Measurements from ENCODE around the gene P2RX3. TPM values are rescaled to one million over a fixed set of nuclear protein-coding genes. Genes with fewer than 3 reads are reported as not detected.

The P2RX3 gene
- total RNA-seq, 4 donors from 2014 or later = 0.34 TPM; not detected in 3

- no peak for TF ChIP-seq CTCF (IDR thresholded peaks at IDR 0.05; ENCODE audit: low read depth)
These were observed 69.9 kb downstream of the P2RX3 start for GRCh38 chr11:57407941-57408475.

- TF ChIP-seq CTCF (IDR thresholded peaks at IDR 0.05; ENCODE audit: low read depth) = no peak
These were observed 70.6 kb downstream of the P2RX3 start for GRCh38 chr11:57408771-57409170.

GRCh38 chr11:57409321-57410100, 71.4 kb downstream of the P2RX3 start:
- TF ChIP-seq CTCF (IDR thresholded peaks at IDR 0.05; ENCODE audit: low read depth) = no peak

- TF ChIP-seq CTCF (IDR thresholded peaks at IDR 0.05; ENCODE audit: low read depth) = no peak
These were observed 72.1 kb downstream of the P2RX3 start for GRCh38 chr11:57410287-57410686.

GRCh38 chr11:57413681-57414080, 75.5 kb downstream of the P2RX3 start:
- no peak for TF ChIP-seq CTCF (IDR thresholded peaks at IDR 0.05; ENCODE audit: low read depth)

GRCh38 chr11:57414612-57415212, 76.6 kb downstream of the P2RX3 start:
- TF ChIP-seq CTCF (IDR thresholded peaks at IDR 0.05; ENCODE audit: low read depth) = no peak

GRCh38 chr11:57416436-57416835, 78.3 kb downstream of the P2RX3 start:
- TF ChIP-seq CTCF (IDR thresholded peaks at IDR 0.05; ENCODE audit: low read depth) = no peak

Data from subcutaneous adipose tissue (tissue), 4 donors.